Activated CD4-positive, CD25-positive, alpha-beta regulatory T cell treated with anti-CD3 and anti-CD28 coated beads, Interleukin-2, amount 50 U/mL, for 72 hours (primary cell): ENCODE data around the gene EBPL.

ENCODE experiments used
- DNase-seq: peaks from one replicate; pipeline ENCODE4 v3.0.0; 2021

Gene EBPL

DNA sequence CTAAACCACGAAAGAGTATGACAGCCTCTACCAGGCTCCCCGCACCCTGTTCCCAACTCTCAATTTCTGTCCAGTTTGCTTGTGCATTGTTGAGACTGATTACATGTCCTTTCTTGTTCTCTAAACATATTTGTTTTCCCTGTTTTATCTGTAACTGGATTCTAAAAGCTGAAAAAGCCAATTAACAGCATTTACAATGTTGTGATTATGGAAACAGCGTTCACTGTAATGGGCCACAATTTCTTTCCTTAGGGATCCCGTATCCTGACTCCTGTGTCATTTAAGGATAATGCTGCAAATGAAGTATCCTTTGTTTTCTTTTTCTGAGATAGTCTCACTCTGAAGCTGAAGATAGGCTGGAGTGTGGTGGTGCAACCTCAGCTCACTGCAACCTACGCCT is 20.5 kb downstream of the EBPL start:
- no peak for DNase-seq

- DNase-seq: no peak
These were observed 21.5 kb downstream of the EBPL start for GRCh38 chr13:49669735-49670309.

- DNase-seq: no peak
These were observed 23.5 kb downstream of the EBPL start for GRCh38 chr13:49667773-49668172.

DNA sequence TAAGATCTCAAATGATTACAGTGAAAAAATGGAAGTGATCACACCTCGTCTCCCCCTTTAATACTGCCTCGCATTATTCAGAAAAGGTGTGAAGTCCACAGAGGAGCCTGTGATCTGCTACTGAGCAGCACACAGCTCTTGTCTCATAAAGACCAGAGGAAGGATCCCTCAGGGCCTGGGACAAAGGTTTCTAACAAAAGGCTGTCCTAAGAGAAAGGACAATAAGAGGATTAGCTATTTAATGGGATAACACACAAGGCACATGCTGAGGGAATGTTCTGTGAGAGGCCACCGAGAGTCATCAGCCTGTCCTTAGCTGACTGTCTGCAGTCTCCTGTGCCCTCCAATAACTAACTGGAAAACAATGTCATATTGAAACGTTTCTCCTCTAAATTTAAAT is 26.7 kb downstream of the EBPL start:
- DNase-seq: no peak

GRCh38 chr13:49657241-49657641 is 34.0 kb downstream of the EBPL start:
- DNase-seq: no peak

DNA sequence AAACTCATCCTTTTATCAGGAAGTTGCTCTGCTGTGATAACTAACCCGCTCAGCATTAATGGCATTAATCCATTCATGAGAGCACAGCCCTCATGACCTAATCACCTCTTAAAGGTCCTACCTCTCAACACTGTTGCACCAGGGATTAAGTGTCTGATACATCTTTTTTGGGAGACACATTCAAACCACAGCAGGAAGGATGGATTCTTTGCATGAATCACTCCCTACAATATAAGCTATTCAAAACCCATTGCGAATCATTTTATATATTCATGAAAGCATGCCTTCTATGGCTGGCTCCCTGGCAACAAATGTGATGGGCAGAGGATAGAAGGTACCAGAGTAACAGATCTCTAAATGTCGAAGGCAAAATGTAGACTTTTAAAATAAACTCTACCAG is 35.4 kb downstream of the EBPL start:
- no peak for DNase-seq

GRCh38 chr13:49654011-49654410 is 37.3 kb downstream of the EBPL start:
- DNase-seq: no peak

- DNase-seq: no peak
These were observed 37.8 kb downstream of the EBPL start for GRCh38 chr13:49653478-49653877.

- DNase-seq: no peak
These were observed 38.7 kb downstream of the EBPL start for GRCh38 chr13:49652355-49653305.

GRCh38 chr13:49651570-49652354 is 39.5 kb downstream of the EBPL start:
- no peak for DNase-seq

- no peak for DNase-seq
These were observed 41.3 kb downstream of the EBPL start for GRCh38 chr13:49649963-49650312.

- no peak for DNase-seq
These were observed 41.9 kb downstream of the EBPL start for GRCh38 chr13:49649244-49649962.

- no peak for DNase-seq
These were observed 44.6 kb downstream of the EBPL start for GRCh38 chr13:49646688-49647087.

- DNase-seq: no peak
These were observed 45.8 kb downstream of the EBPL start for GRCh38 chr13:49645451-49645850.

DNA sequence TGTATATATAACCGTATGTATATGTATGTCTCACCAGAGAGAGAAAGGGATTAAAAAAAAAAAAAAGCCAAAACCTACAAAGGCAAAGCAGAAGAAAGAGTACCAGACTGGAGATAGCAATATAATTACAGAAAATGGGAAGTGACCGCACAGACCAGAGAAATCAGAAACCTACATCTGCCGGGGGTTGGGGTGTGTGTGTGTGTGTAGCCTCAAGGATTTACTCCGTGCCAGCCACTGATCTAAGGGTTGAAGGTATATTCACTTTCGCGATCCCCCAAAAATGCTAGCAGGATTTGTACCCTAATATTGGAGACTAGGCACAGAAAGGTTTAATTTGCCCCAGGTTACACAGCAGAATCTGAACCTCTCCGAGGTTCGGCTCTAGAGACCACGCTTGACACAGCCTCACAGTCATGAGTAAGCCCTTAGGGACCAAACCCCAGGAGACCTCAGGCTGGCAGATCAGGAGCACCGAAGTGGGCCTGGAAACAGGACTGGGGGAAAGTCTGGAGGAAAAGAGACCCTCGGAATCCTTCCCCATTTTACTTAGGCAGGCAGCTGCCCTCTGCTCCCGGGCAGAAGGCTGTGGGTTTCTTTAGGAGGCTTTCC is 48.1 kb downstream of the EBPL start:
- no peak for DNase-seq

- DNase-seq: no peak
These were observed 49.4 kb downstream of the EBPL start for GRCh38 chr13:49641801-49642291.

DNA sequence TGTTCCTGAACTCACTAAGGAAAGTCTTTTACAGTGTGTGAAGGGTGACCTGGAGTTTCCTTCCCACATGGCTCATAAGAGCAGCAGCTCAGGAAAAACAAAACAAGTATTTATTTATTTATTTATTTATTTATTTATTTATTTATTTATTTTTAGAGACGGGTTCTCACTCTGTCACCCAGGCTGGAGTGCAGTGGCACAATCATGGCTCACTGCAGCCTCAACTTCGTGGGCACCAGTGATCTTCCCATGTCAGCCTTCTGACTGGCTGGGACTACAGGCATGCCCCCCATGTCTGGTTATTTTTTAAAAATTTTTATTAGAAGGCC is 52.6 kb downstream of the EBPL start:
- DNase-seq: no peak

DNA sequence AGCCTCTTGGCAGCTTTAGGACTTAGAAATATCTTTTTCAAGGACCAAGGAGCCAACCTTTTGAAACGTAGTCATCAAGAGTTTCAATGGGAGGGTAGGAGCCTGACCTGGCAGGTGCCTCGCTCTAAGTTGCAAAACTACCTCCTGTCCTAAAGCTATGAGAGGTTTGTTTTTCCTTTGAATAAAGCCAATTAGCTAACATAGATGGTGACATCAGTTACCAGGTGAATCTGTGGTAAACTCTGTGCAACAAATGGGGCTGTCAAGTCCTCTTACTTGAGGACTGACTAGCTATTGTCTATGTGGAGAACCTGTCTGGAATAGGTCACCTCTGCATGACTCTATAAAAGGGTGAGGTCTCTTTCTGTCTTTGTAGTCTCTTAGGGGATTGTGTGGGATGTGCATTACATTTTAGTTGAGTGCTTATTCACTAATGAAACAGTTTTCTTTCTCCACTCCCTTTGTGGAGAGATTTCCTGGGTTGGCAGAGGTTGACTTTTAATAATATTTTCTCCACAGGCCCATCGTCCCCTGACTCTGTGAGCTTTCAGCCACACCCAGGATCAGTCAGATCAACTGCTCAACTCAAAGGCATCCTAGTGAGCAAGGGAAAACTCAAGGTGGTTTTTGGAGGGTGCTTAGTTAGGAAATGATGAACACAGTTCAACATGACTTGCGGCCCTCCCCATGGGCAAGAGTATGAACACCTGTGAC is 53.1 kb downstream of the EBPL start:
- no peak for DNase-seq

DNA sequence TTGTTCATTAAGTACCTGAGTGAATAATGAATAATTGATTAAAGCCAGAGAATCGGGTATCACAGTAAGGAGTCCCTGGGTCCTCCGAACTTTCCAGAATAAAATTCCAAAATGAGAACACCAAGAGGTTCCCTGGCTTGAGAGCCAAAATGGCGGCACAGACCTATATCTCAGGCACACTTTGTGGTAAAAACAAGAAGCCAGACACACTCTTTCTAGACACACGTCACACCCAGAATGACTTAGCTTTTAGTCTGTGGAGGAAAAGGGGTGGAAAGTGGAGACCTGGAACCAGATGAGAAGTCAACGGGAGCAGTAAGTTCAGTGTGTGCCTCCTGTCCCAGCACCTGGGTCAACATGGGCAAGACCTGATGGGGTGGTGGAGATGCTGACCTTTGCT is 54.6 kb downstream of the EBPL start:
- no peak for DNase-seq

DNA sequence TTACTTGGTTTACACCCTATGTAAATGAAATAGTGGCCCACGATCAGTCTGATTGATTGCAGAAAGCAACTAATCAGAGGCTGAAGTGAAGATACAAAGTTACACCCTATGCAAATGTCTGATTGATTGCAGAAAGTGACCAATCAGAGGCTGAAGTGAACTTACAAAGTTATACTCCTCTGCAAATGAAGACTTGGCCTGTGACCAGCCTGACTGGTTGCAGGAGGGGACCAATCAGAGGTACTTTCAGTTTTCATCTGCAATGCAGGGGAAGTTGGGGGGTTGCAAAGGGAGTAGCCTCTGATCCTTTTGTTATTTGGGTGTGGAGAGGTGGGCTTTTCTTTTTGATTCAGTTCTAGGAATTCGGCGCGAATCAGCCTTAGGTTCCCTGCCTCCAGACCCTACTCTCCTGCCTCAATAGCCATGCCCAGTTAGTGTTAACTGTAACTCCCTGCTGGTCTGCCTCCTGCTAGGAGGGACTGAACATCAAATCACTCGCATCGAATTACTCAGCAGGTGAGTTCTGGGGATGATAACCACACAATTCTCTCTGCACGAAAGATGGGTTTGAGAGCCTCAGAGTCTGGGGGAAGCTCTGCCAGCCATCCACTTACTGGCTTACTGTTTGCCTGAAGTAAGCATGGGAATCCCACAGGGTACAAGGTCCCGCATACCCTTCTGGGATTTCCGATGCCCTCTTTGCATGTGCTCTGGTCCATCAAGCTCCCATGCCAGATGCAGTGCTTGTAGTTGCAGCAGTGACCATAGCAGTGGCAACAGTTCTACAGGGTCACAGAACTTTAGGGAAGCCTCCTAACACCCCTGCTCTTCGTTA is 55.5 kb downstream of the EBPL start:
- no peak for DNase-seq

- DNase-seq: no peak
These were observed 57.6 kb downstream of the EBPL start for GRCh38 chr13:49633710-49634109.
